Stomach (tissue), 9 donors: ENCODE data around the gene ARHGEF12. TPM values are rescaled to one million over a fixed set of nuclear protein-coding genes. Genes with fewer than 3 reads are reported as not detected.

Experiments
- DNase-seq, 2 donors: peaks; one replicate each; pipeline versions ENCODE4 v3.0.0 to v3.0.0-alpha.2; 2013 to 2019
- H3K27ac ChIP-seq, 5 donors: fragments of 200-600 bp in 4 of 5; sonication (generic) in 4 of 5; one replicate each; pipeline ENCODE4 v1.5.1; 2013 to 2019; ENCODE audit warnings: mild to moderate bottlenecking in 1 of 5, moderate library complexity in 1 of 5
- H3K27me3 ChIP-seq, 3 donors: fragments of 200-600 bp; sonication (generic); one replicate each; pipeline ENCODE4 v1.5.1; 2017 to 2019; ENCODE audit warnings: mixed run types in 1 of 3
- H3K36me3 ChIP-seq, 4 donors: fragments of 200-600 bp; sonication (generic); 1 replicate in 3 of 4; 2 replicates in 1 of 4; pipeline ENCODE4 v1.5.1; 2016 to 2019
- H3K4me1 ChIP-seq, 4 donors: fragments of 200-600 bp; sonication (generic); one replicate each; pipeline ENCODE4 v1.5.1; 2016 to 2019
- H3K4me3 ChIP-seq, 4 donors: fragments of 200-600 bp; sonication (generic) in 3 of 4; one replicate each; pipeline ENCODE4 v1.5.1; 2016 to 2019; ENCODE audit warnings: mild to moderate bottlenecking in 1 of 4
- H3K9me3 ChIP-seq, 4 donors: fragments of 200-600 bp; sonication (generic); one replicate each; pipeline ENCODE4 v1.5.1; 2016 to 2019
- CTCF ChIP-seq, 7 experiments: fragments of 450-650 bp in 4 of 7; fragments of 200-600 bp in 3 of 7; sonication (generic) in 3 of 7; IDR thresholded peaks; one replicate each; pipeline ENCODE4 v1.5.1; 2016 to 2019; ENCODE audit warnings: antibody characterized with exemption in 7 of 7, control low read depth in 2 of 7, mild to moderate bottlenecking in 1 of 7
- EP300 ChIP-seq: sonication (generic); formaldehyde crosslinking; IDR thresholded peaks from one replicate; pipeline ENCODE4 v1.6.1; 2017; ENCODE audit warnings: antibody characterized with exemption
- POLR2A ChIP-seq, 4 donors: fragments of 450-650 bp; IDR thresholded peaks; one replicate each; pipeline ENCODE4 v1.6.1; 2016; ENCODE audit warnings: antibody characterized with exemption in 4 of 4, control low read depth in 2 of 4, mild to moderate bottlenecking in 1 of 4, moderate library complexity in 1 of 4
- POLR2AphosphoS5 ChIP-seq, 3 donors: sonication (generic); formaldehyde crosslinking; IDR thresholded peaks; one replicate each; pipeline ENCODE4 v1.6.1; 2016; ENCODE audit warnings: antibody characterized with exemption in 3 of 3
- WGBS, 5 donors: extraction: QIAGEN DNeasy Blood & Tissue Kit in 3 of 5; methylation state at CpG; one replicate each; pipeline versions ENCODE4 v1.1.5 to v1.1.7; 2013 to 2018; 5-methylcytosine and 5-hydroxymethylcytosine counted together
- intact Hi-C: fragments of 100-400 bp; cut with DNase I; formaldehyde crosslinking; loops from one replicate; pipeline ENCODE4 v1.15.1; 2023; ENCODE audit warnings: low total_unique reads
- polyA plus RNA-seq, 3 donors: library from polyadenylated mRNA; stranded (reverse); fragments of 200-250 nt; gene quantifications; one replicate each; pipeline ENCODE4 v1.2.3, GENCODE V29; 2013
- total RNA-seq, 5 donors: library from RNA; depleted of rRNA; stranded (reverse); fragments of >200 nt; gene quantifications; one replicate each; pipeline versions ENCODE4 v1.1.0 to v1.2.3, GENCODE V29; 2014 to 2016
- donor health status: healthy with polysubstance abuse.
- donor health status: Bipolar disorder and iron deficiency.
- donor health status: healthy.

Gene ARHGEF12
- total and polyA plus RNA-seq, 8 donors, result 11.5 to 186 (median 43.5) TPM

- Histone ChIP-seq H3K9me3 (no peaks in the 10 kb centered on the region), H3K4me1 (peaks cover 0 to 7% (median 3%) of the 10 kb centered on the region in 4 donors), H3K4me3 (no peak overlapping the region), H3K27me3 (peaks cover 0 to 65% (median 11%) of the 10 kb centered on the region in 3 donors), H3K27ac (no peak overlapping the region), H3K36me3 (no peaks in the 10 kb centered on the region)
- intact Hi-C loops, result loop anchor here (10.0 kb wide), 1 partner anchor 676 kb away; no protein-coding TSS in a partner anchor
- DNase-seq, result no peak
- TF ChIP-seq EP300 (no peak), POLR2AphosphoS5 (IDR thresholded peaks at IDR 0.05) (no peak), CTCF (IDR thresholded peaks at IDR 0.05) (no peak), POLR2A (IDR thresholded peaks at IDR 0.05) (no peak)
- WGBS, 5 donors, result 91 to 95% (median 92%) methylated on average over 7 of the region's 7 CpGs
Observed at GRCh38 chr11:120518356-120518755, 182.1 kb downstream of the ARHGEF12 start.

GRCh38 chr11:120519474-120519873 is 183.3 kb downstream of the ARHGEF12 start:
- H3K4me3 ChIP-seq, result no peak overlapping the region
- H3K27me3 ChIP-seq, result peaks cover 0 to 65% (median 13%) of the 10 kb centered on the region in 3 donors
- TF ChIP-seq POLR2AphosphoS5 (IDR thresholded peaks at IDR 0.05) (no peak), POLR2A (IDR thresholded peaks at IDR 0.05) (no peak), EP300 (no peak), CTCF (IDR thresholded peaks at IDR 0.05) (no peak)
- no peak for DNase-seq
- intact Hi-C loops, result loop anchor here (10.0 kb wide), 1 partner anchor 675 kb away; no protein-coding TSS in a partner anchor
- no peak overlapping the region for H3K27ac ChIP-seq
- 83 to 91% (median 90%) methylated on average over 3 of the region's 3 CpGs for WGBS, 5 donors
- H3K9me3 ChIP-seq, result no peaks in the 10 kb centered on the region
- H3K36me3 ChIP-seq, result no peaks in the 10 kb centered on the region
- H3K4me1 ChIP-seq, result peaks cover 0 to 7% (median 3%) of the 10 kb centered on the region in 4 donors

GRCh38 chr11:120520091-120520822 is 184.0 kb downstream of the ARHGEF12 start:
- TF ChIP-seq CTCF (IDR thresholded peaks at IDR 0.05), result no peak
- no peak for TF ChIP-seq POLR2AphosphoS5 (IDR thresholded peaks at IDR 0.05)
- TF ChIP-seq POLR2A (IDR thresholded peaks at IDR 0.05), result no peak
- no peak for TF ChIP-seq EP300
- Histone ChIP-seq H3K4me3 (no peak overlapping the region), H3K36me3 (no peaks in the 10 kb centered on the region), H3K27ac (no peak overlapping the region), H3K9me3 (no peaks in the 10 kb centered on the region), H3K4me1 (peaks cover 0 to 7% (median 3%) of the 10 kb centered on the region in 4 donors), H3K27me3 (peaks cover 0 to 65% (median 19%) of the 10 kb centered on the region in 3 donors)
- WGBS, 5 donors, result 90 to 95% (median 92%) methylated on average over 16 of the region's 16 CpGs
- intact Hi-C loops, result no loop called here
- no peak for DNase-seq

- intact Hi-C loops, result no loop called here
- H3K27me3 ChIP-seq, result peaks cover 0 to 62% (median 16%) of the 10 kb centered on the region in 3 donors
Observed at GRCh38 chr11:120521176-120521575, 185.0 kb downstream of the ARHGEF12 start.

More at GRCh38 chr11:120521176-120521575, 185.0 kb downstream of the ARHGEF12 start:
- Histone ChIP-seq H3K27ac (no peak overlapping the region), H3K9me3 (no peaks in the 10 kb centered on the region), H3K36me3 (no peaks in the 10 kb centered on the region), H3K4me3 (no peak overlapping the region), H3K4me1 (peaks cover 0 to 7% (median 3%) of the 10 kb centered on the region in 4 donors)
- DNase-seq, result no peak
- TF ChIP-seq EP300 (no peak), CTCF (IDR thresholded peaks at IDR 0.05) (no peak), POLR2A (IDR thresholded peaks at IDR 0.05) (no peak), POLR2AphosphoS5 (IDR thresholded peaks at IDR 0.05) (no peak)
- WGBS, 5 donors, result 88 to 95% (median 91%) methylated on average over 7 of the region's 7 CpGs
